Transverse colon (tissue), 4 donors: ENCODE measurements around the gene GHITM. TPM values are rescaled to one million over a fixed set of nuclear protein-coding genes. Genes with fewer than 3 reads are reported as not detected.

Experiments used
- DNase-seq: peaks from one replicate; pipeline ENCODE4 v3.0.0-alpha.2; 2019
- H3K27ac ChIP-seq, 4 donors: fragments of 200-600 bp; sonication (generic); 2 replicates each; pipeline ENCODE4 v1.5.1; 2016 to 2018; ENCODE audit warnings: inconsistent platforms in 4 of 4
- H3K27me3 ChIP-seq: fragments of 200-600 bp; sonication (generic); 2 replicates; pipeline ENCODE4 v1.5.1; 2017; ENCODE audit warnings: inconsistent platforms
- H3K36me3 ChIP-seq, 4 donors: fragments of 200-600 bp; sonication (generic); 2 replicates each; pipeline ENCODE4 v1.5.1; 2017 to 2019; ENCODE audit warnings: inconsistent platforms in 4 of 4
- H3K4me1 ChIP-seq, 4 donors: fragments of 200-600 bp; sonication (generic); 2 replicates each; pipeline ENCODE4 v1.5.1; 2017 to 2020; ENCODE audit warnings: inconsistent platforms in 4 of 4
- H3K4me3 ChIP-seq, 4 donors: fragments of 200-600 bp; sonication (generic); 1 replicate in 1 of 4; 2 replicates in 3 of 4; pipeline versions ENCODE4 v1.5.1 to v1.6.1; 2017 to 2019; ENCODE audit warnings: inconsistent platforms in 4 of 4
- H3K9me3 ChIP-seq, 2 donors: fragments of 200-600 bp; sonication (generic); 2 replicates each; pipeline ENCODE4 v1.5.1; 2017 to 2019; ENCODE audit warnings: inconsistent platforms in 2 of 2
- CTCF ChIP-seq, 5 experiments: fragments of 200-600 bp in 3 of 5; fragments of 450-650 bp in 2 of 5; sonication (generic) in 3 of 5; IDR thresholded peaks; 1 replicate in 2 of 5; 2 replicates in 3 of 5; pipeline ENCODE4 v1.5.1; 2016 to 2017; ENCODE audit warnings: antibody characterized with exemption in 5 of 5, inconsistent platforms in 3 of 5, mild to moderate bottlenecking in 2 of 5, moderate library complexity in 1 of 5
- EP300 ChIP-seq: sonication (generic); formaldehyde crosslinking; IDR thresholded peaks from one replicate; pipeline ENCODE4 v1.6.1; 2017; ENCODE audit warnings: antibody characterized with exemption, low read depth
- POLR2A ChIP-seq: fragments of 450-650 bp; IDR thresholded peaks from one replicate; pipeline ENCODE4 v1.6.1; 2016; ENCODE audit warnings: antibody characterized with exemption, mild to moderate bottlenecking, moderate library complexity
- POLR2AphosphoS5 ChIP-seq, 3 donors: sonication (generic); formaldehyde crosslinking; IDR thresholded peaks; one replicate each; pipeline ENCODE4 v1.6.1; 2016; ENCODE audit warnings: antibody characterized with exemption in 3 of 3
- WGBS, 2 donors: methylation state at CpG; one replicate each; pipeline ENCODE4 v1.1.5; 2018; ENCODE audit warnings: low coverage in 1 of 2; 5-methylcytosine and 5-hydroxymethylcytosine counted together
- in situ Hi-C, 4 donors: fragments of 200-750 bp; cut with MboI; loops; one replicate each; pipeline versions ENCODE4 v1.15.0 to v1.15.1; 2017; ENCODE audit warnings: low sequenced_read_pairs in 3 of 4, low pct_ligation_motif_present in 1 of 4, low pct_unique_long_range_greater_than_20kb in 1 of 4
- intact Hi-C: fragments of 100-400 bp; cut with DNase I; formaldehyde crosslinking; loops from one replicate; pipeline ENCODE4 v1.15.1; 2023; ENCODE audit warnings: low total_unique reads
- total RNA-seq, 4 donors: library from RNA; depleted of rRNA; stranded (reverse); fragments of >200 nt; gene quantifications; one replicate each; pipeline ENCODE4 v1.1.0, GENCODE V29; 2016

Gene GHITM
- total RNA-seq, 4 donors from 2014 or later: 134 to 351 (median 225) TPM

GRCh38 chr10:84201682-84202081 lies 62.4 kb downstream of the GHITM start:
- intact Hi-C loops: no loop called here
- peak overlapping the region; percentile 84 to 88 (median 86) for H3K27ac ChIP-seq
- 87% methylated on average over 11 of the region's 11 CpGs; no CpG with 5 or more reads in 1 of the 2 donors for WGBS, 2 donors
- H3K27me3 ChIP-seq: no peaks in the 10 kb centered on the region
- no peaks in the 10 kb centered on the region for H3K9me3 ChIP-seq
- H3K4me1 ChIP-seq: peaks cover 4 to 49% (median 33%) of the 10 kb centered on the region in 4 donors
- in situ Hi-C loops: loop anchor here in 2 of 4 donors (10.0 kb wide), 1 partner anchor 57 kb away; no protein-coding TSS in a partner anchor
- H3K36me3 ChIP-seq: no peaks in the 10 kb centered on the region
- H3K4me3 ChIP-seq: no peak overlapping the region
- TF ChIP-seq POLR2A (no peak), POLR2AphosphoS5 (IDR thresholded peaks at IDR 0.05) (no peak), CTCF (IDR thresholded peaks at IDR 0.05) (no peak), EP300 (no peak)
- DNase-seq: peak; percentile 9

DNA sequence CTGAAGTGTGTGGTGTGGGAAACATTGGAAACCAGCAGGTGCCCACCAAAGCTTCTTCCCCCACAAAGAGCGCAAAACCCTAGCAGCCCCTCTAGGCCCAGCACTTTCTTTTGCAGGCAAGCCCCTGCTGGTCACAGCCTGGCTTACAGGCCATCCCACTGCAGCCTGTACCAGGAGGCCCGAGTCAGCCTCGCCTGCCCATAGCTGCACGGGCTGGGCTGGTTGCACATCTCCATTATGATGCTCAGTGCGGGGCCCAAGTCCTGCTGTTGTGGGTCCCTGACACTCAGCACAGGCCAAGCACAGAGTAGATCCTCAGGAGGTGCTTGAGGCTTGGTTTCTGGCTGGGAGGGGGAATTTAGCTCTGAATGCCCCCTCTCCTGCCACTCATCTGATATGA lies 63.0 kb downstream of the GHITM start:
- in situ Hi-C loops (loop anchor here in 2 of 4 donors (10.0 kb wide), 1 partner anchor 58 kb away; no protein-coding TSS in a partner anchor), intact Hi-C loops (no loop called here)
- peak overlapping the region in 3 of 4 donors; percentile 85 to 88 (median 87) for H3K27ac ChIP-seq

More for the DNA sequence above, 63.0 kb downstream of the GHITM start:
- DNase-seq: peak; percentile 5
- Histone ChIP-seq H3K36me3 (no peaks in the 10 kb centered on the region), H3K4me3 (no peak overlapping the region), H3K4me1 (peaks cover 3 to 42% (median 26%) of the 10 kb centered on the region in 4 donors), H3K9me3 (no peaks in the 10 kb centered on the region), H3K27me3 (no peaks in the 10 kb centered on the region)
- peak in 1 of 5 experiments; percentile 12 for TF ChIP-seq CTCF (IDR thresholded peaks at IDR 0.05)
- TF ChIP-seq POLR2AphosphoS5 (IDR thresholded peaks at IDR 0.05): no peak
- TF ChIP-seq POLR2A: no peak
- TF ChIP-seq EP300: no peak
- 67 to 100% methylated on average over 1 to 5 of the region's 5 CpGs for WGBS, 2 donors

Other genes with a start within 250 kb of the GHITM start
- gene GPR15LG, start 34.3 kb downstream of the GHITM start, total RNA-seq: 100 to 1,000 TPM; 197 to 480 (median 266) TPM
- 100 to 1,000 TPM in 2 of 4 donors, 10 to 100 TPM in 2; 42.1 to 110 (median 75.5) TPM for gene CDHR1, start 55.0 kb downstream of the GHITM start, total RNA-seq
- not detected for gene LRIT2, start 86.0 kb downstream of the GHITM start, total RNA-seq
- not detected for gene LRIT1, start 102.0 kb downstream of the GHITM start, total RNA-seq
- 1 to 10 TPM in 3 of 4 donors, not detected in 1; 1.1 to 6.0 (median 1.2) TPM for gene RGR, start 105.5 kb downstream of the GHITM start, total RNA-seq
- 10 to 100 TPM; 20.9 to 45.6 (median 33.7) TPM for gene CCSER2, start 189.1 kb downstream of the GHITM start, total RNA-seq